HG03575 (cell line): ENCODE measurements around the gene TTN.

ENCODE experiments used
- ATAC-seq: cut with Tn5 transposase; IDR thresholded peaks from one replicate; pipeline ENCODE4 v1.9.1; 2021; ENCODE audit not compliant: unreplicated experiment, insufficient number of reproducible peaks, low FRiP score; ENCODE audit errors: extremely low read depth

Gene TTN

GRCh38 chr2:178807227-178808008 is at the start of gene TTN:
Gene TTN, minus strand, starts transcription at chr2:178807423. Its CDS starts 2,781 bp downstream, at chr2:178804642.
- ATAC-seq = no peak

GRCh38 chr2:178855151-178855550 is 47.9 kb upstream of the TTN start:
- no peak for ATAC-seq

- no peak for ATAC-seq
These were observed 41.1 kb upstream of the TTN start for GRCh38 chr2:178848335-178848734.

DNA sequence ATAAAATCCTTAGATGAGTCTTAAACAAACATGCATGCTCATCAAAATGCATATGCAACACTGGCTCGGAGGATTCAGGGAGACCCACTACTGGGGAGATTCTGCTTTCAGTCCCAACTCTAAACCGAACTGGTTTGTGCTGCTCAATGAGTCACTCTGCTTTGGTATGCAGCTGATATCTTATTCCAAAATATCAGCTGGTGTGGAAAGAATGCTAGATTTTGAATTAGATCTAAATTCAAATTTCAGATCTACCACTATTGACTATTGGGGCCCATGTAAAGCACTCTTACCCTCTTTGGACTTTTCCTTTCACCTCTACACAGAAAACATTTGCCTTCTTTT is 39.2 kb upstream of the TTN start:
- ATAC-seq = no peak

DNA sequence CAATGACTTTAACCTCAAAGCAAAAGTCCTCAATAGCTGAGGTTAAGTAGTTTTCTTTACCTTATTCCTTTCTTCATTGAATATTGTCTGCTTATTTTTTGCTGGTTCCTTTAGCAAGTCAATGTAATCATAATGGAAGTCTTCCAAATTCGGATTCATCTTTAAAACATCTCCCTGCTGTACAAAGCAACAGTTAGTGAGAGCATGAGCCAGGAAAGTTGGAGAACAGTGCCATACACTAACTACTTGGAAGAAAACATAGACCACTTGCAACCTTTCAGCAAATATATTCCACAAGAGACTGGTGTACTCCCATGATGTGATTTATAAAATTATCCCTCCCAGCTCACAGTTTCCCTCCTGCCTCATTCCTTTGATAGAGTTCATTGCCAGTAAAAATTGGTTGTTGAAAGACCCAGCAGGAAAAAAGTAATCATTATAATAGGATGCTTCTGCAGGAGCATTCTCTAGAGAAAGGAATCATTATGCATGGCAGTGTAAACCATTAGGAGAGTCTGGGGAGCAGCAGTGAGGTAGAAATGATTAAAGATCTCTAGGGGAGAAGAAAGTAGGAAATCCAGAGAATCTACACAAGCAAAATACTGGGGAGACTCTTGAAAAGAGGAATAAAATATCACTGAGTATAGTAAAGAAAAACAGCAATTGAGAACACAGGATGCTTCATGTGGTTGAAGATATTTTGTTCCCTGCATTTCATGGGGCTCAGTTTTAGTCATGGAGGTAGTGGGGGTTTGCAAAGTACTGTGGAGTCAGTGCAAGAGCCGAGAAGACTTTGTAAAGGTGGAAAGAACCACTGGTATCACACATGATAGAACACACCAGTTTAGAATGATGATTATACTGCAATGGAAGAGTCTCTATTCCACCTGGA is 38.6 kb upstream of the TTN start:
- no peak for ATAC-seq

- no peak for ATAC-seq
These were observed 37.5 kb upstream of the TTN start for GRCh38 chr2:178844701-178845100.

- ATAC-seq = no peak
These were observed 37.0 kb upstream of the TTN start for GRCh38 chr2:178844269-178844668.

GRCh38 chr2:178843697-178844096 is 36.5 kb upstream of the TTN start:
- ATAC-seq = no peak

DNA sequence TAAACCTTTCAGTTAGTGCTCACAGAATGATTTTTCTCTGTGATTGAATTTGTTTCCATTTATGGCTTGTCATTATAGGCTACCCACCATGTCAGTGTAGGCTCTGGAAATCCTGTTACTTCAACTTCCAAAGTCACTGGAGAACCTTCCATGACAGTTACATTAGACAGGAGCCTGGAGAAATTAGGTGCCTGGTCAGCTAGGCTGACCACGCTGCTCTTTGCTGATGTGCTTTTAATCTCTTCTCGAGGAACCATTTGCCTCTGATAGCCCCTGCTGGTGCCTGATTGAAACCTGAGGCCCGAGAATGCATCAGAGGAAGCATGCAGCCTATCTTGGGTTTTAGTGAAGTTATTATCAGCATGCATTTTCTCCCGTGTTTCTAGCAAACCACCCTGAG is 29.6 kb upstream of the TTN start:
- no peak for ATAC-seq

- ATAC-seq = no peak
These were observed 26.9 kb upstream of the TTN start for GRCh38 chr2:178834086-178834485.

GRCh38 chr2:178833382-178833781 is 26.2 kb upstream of the TTN start:
- no peak for ATAC-seq

DNA sequence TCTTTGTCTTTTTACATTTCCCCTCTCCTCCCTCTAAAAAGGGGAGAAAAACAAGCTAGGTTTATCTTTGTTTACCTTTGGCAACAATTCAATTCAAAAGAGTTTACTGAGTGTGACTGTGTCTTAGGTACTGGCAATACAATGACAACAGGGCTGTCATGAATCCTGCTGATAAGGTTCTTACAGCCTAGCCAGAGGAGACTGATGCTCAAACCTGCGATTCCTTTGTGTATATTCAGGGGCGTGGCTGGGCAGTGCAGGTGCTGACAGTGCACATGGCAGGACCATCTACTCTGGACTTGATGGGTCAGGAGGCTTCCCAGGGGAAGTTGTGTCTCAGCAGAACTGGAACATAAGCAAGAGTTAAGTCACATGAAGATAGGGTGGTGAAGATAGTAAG is 23.2 kb upstream of the TTN start:
- no peak for ATAC-seq

DNA sequence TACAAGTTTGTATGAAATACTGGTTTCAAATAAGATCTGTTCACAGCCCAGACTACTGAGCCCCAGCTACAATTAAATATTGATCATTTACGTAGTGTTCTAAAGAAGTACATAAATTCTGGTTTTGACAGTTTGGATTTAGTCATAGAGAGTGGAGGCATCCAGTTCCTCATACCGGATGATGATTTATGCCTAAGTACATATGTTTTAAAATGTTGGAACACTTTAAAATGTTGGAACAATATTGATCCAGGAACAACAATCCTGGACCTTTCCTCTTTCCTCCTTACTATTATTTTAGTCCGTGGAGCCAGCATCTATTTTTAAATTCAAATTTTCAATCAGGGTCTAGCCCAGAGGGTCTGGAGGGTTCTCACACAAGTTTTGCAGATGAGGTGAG is 22.8 kb upstream of the TTN start:
- ATAC-seq = no peak

- no peak for ATAC-seq
These were observed 22.2 kb upstream of the TTN start for GRCh38 chr2:178829299-178829960.

DNA sequence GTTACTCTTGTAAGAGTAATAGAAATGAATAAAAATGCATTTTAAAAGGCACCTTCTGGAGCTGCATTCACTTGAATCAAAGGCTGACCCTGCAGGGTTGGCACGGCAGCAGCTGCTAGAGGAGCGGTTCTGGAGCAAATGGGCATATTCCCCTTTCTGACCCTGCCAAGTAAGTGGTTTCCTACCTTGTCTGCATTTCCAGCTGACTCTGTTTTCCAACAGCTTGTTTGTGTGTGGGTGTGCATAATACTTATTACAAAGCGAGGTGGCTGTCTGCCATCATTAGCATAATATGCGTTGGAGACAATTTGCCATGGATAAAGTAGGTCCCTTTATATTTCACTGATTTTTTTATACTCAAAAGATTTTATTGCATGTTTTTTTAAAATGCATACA is 21.3 kb upstream of the TTN start:
- no peak for ATAC-seq

- ATAC-seq = no peak
These were observed 20.7 kb upstream of the TTN start for GRCh38 chr2:178827739-178828485.

DNA sequence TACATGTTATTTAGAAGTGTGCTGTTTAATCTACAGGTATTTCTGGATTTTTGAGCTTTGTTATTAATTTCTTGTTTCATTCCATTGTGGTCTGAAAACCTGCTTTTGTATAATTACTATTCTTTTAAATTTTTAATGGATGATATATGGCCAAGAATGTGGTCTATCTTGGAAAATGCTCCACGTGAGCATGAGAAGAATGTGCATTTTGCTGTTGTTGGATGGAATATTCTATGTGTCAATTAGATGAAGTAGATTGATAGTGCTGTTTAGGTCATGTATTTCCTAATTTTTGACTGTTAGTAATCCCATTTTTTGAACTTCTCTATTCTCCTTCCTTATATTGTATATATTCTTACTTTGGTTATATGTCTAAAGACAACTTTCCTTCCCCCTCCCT is 19.9 kb upstream of the TTN start:
- ATAC-seq = no peak

DNA sequence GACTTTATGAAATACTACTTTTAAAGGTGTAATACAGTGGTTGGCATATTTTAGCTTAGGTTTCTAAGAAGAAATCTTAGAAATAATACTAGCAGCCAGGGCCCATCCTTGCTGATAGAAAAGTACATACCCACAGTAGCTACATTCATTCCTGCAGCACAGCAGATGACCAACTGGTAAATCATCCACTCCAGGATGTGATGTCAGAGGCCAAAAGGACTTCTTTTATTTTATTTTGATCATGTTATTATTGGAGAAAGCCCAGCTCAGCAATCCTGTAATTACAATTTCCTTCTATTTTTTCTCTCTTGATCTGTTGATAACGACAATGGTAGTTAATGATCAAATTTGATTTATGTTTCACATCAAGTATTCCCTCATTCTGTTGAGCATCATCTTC is 18.0 kb upstream of the TTN start:
- no peak for ATAC-seq

GRCh38 chr2:178824181-178824580 is 17.0 kb upstream of the TTN start:
- ATAC-seq = no peak
